Neural cell (in vitro differentiated cells): ENCODE results near the gene TLE1.

Source experiments
- CTCF ChIP-seq: fragments of 450-650 bp; IDR thresholded peaks from 2 replicates; pipeline ENCODE4 v1.5.1; 2014; ENCODE audit warnings: antibody characterized with exemption, mild to moderate bottlenecking, moderate library complexity; ENCODE audit not compliant: poor library complexity, severe bottlenecking
- EP300 ChIP-seq: fragments of 450-650 bp; conservative IDR thresholded peaks from 2 replicates; pipeline ENCODE4 v1.6.1; 2014; ENCODE audit warnings: antibody characterized with exemption, mild to moderate bottlenecking, moderate library complexity; ENCODE audit not compliant: poor library complexity, severe bottlenecking

GRCh38 chr9:81689343-81690175 lies at the start of gene TLE1:
- TF ChIP-seq EP300 (peak; percentile 94), CTCF (peak; percentile 14)
